WTC11 (cell line): ENCODE data around the gene LAD1. TPM values are rescaled to one million over a fixed set of nuclear protein-coding genes. Genes with fewer than 3 reads are reported as not detected.

Experiments used
- ATAC-seq: fragments of 200-7000 bp; cut with Tn5 transposase; 2 replicates; pipeline ENCODE4 v1.10.0; 2021; ENCODE audit warnings: mild to moderate bottlenecking, moderate library complexity
- CTCF ChIA-PET: fragments of 300-600 bp; sonication (Branson Sonifier 250); formaldehyde crosslinking; loops from one replicate; lab custom pipeline; 2021; ENCODE audit warnings: antibody characterized with exemption; lab: Charles Lee
- POLR2A ChIA-PET: fragments of 350-600 bp; sonication (Branson Sonifier 250); formaldehyde crosslinking; loops from one replicate; lab custom pipeline; 2021; ENCODE audit warnings: antibody characterized with exemption; lab: Charles Lee
- DNase-seq: peaks from one replicate; pipeline ENCODE4 v3.0.0; 2021; ENCODE audit warnings: low spot score
- H3K27ac Mint-ChIP-seq: 2 replicates; pipeline ENCODE4 v1.8.0; 2021; ENCODE audit warnings: mixed read lengths
- H3K27me3 Mint-ChIP-seq: 2 replicates; pipeline ENCODE4 v1.8.0; 2021; ENCODE audit warnings: low read depth, mild to moderate bottlenecking, moderate library complexity, mixed read lengths
- H3K36me3 Mint-ChIP-seq: 2 replicates; pipeline ENCODE4 v1.8.0; 2021; ENCODE audit warnings: mixed read lengths
- H3K4me1 Mint-ChIP-seq: 2 replicates; pipeline ENCODE4 v1.8.0; 2022; ENCODE audit warnings: mixed read lengths
- H3K4me3 Mint-ChIP-seq: 2 replicates; pipeline ENCODE4 v1.8.0; 2021; ENCODE audit warnings: mild to moderate bottlenecking, moderate library complexity, mixed read lengths
- H3K9me3 Mint-ChIP-seq: 2 replicates; pipeline ENCODE4 v1.8.0; 2021; ENCODE audit warnings: mixed read lengths
- ARID4B ChIP-seq: sonication (generic); formaldehyde crosslinking; IDR thresholded peaks from 2 replicates; pipeline ENCODE4 v1.8.0; 2023; ENCODE audit warnings: missing genetic modification reagents, mild to moderate bottlenecking, borderline replicate concordance
- ESRRA ChIP-seq: sonication (generic); formaldehyde crosslinking; IDR thresholded peaks from 2 replicates; pipeline ENCODE4 v1.8.1; 2022; ENCODE audit warnings: mild to moderate bottlenecking, missing genetic modification reagents, borderline replicate concordance
- ETV6 ChIP-seq: sonication (generic); formaldehyde crosslinking; IDR thresholded peaks from 2 replicates; pipeline ENCODE4 v1.8.1; 2022; ENCODE audit warnings: mild to moderate bottlenecking, missing genetic modification reagents
- FOXP4 ChIP-seq: sonication (generic); formaldehyde crosslinking; IDR thresholded peaks from 2 replicates; pipeline ENCODE4 v1.8.0; 2022; ENCODE audit warnings: mild to moderate bottlenecking, missing genetic modification reagents
- HMGXB4 ChIP-seq: sonication (generic); formaldehyde crosslinking; IDR thresholded peaks from 2 replicates; pipeline ENCODE4 v1.8.1; 2023; ENCODE audit warnings: mild to moderate bottlenecking, moderate library complexity, missing genetic modification reagents
- IRF2 ChIP-seq: sonication (generic); formaldehyde crosslinking; IDR thresholded peaks from 2 replicates; pipeline ENCODE4 v1.8.0; 2022; ENCODE audit warnings: low read depth, missing genetic modification reagents, borderline replicate concordance
- KAT7 ChIP-seq: sonication (generic); formaldehyde crosslinking; IDR thresholded peaks from 2 replicates; pipeline ENCODE4 v1.8.1; 2023; ENCODE audit warnings: missing genetic modification reagents, mild to moderate bottlenecking, borderline replicate concordance
- NR2C2 ChIP-seq: sonication (generic); formaldehyde crosslinking; IDR thresholded peaks from 2 replicates; pipeline ENCODE4 v1.8.0; 2022; ENCODE audit warnings: mild to moderate bottlenecking, missing genetic modification reagents
- OVOL2 ChIP-seq: fragments of 250-450 bp; sonication (Bioruptor Pico); IDR thresholded peaks from 2 replicates; pipeline ENCODE4 v1.9.0; 2021; ENCODE audit warnings: mild to moderate bottlenecking, borderline replicate concordance
- SMAD4 ChIP-seq: sonication (generic); formaldehyde crosslinking; IDR thresholded peaks from 2 replicates; pipeline ENCODE4 v1.8.0; 2022; ENCODE audit warnings: mild to moderate bottlenecking, missing genetic modification reagents
- TEAD1 ChIP-seq: sonication (generic); formaldehyde crosslinking; IDR thresholded peaks from 2 replicates; pipeline ENCODE4 v1.8.0; 2022; ENCODE audit warnings: mild to moderate bottlenecking, missing genetic modification reagents
- ZBTB21 ChIP-seq: sonication (generic); formaldehyde crosslinking; IDR thresholded peaks from 2 replicates; pipeline ENCODE4 v1.8.1; 2023; ENCODE audit warnings: mild to moderate bottlenecking, missing genetic modification reagents, borderline replicate concordance
- ZNF219 ChIP-seq: sonication (generic); formaldehyde crosslinking; IDR thresholded peaks from 2 replicates; pipeline ENCODE4 v1.8.0; 2023; ENCODE audit warnings: missing genetic modification reagents, mild to moderate bottlenecking, borderline replicate concordance
- ZNF232 ChIP-seq: sonication (generic); formaldehyde crosslinking; IDR thresholded peaks from 2 replicates; pipeline ENCODE4 v1.8.0; 2022; ENCODE audit warnings: mild to moderate bottlenecking, missing genetic modification reagents
- ZNF317 ChIP-seq: sonication (generic); formaldehyde crosslinking; IDR thresholded peaks from 2 replicates; pipeline ENCODE4 v1.8.1; 2023; ENCODE audit warnings: low read depth, mild to moderate bottlenecking, moderate library complexity, missing genetic modification reagents, borderline replicate concordance
- ZNF423 ChIP-seq: fragments of 250-450 bp; sonication (Bioruptor Pico); IDR thresholded peaks from 2 replicates; pipeline ENCODE4 v2.1.2; 2022; ENCODE audit warnings: mild to moderate bottlenecking, moderate library complexity
- total RNA-seq: library from RNA; stranded (reverse); gene quantifications from 3 replicates; pipeline ENCODE4 v1.2.3, GENCODE V29; 2021
- TF ChIP-seq, protein P1 (sequence below): fragments of 250-450 bp; sonication (Bioruptor Pico); IDR thresholded peaks from 2 replicates; pipeline ENCODE4 v1.8.0; 2021; ENCODE audit warnings: mild to moderate bottlenecking
- TF ChIP-seq, protein P2 (sequence below): sonication (generic); formaldehyde crosslinking; IDR thresholded peaks from 2 replicates; pipeline ENCODE4 v1.8.1; 2022; ENCODE audit warnings: mild to moderate bottlenecking, moderate library complexity, missing genetic modification reagents
- TF ChIP-seq, protein P3 (sequence below): sonication (generic); formaldehyde crosslinking; IDR thresholded peaks from 2 replicates; pipeline ENCODE4 v1.8.0; 2022; ENCODE audit warnings: mild to moderate bottlenecking, missing genetic modification reagents
- TF ChIP-seq, protein P4 (sequence below): fragments of 250-450 bp; sonication (Bioruptor Pico); IDR thresholded peaks from 2 replicates; pipeline ENCODE4 v2.1.2; 2022; ENCODE audit warnings: mild to moderate bottlenecking, moderate library complexity
- TF ChIP-seq, protein P5 (sequence below): sonication (generic); formaldehyde crosslinking; IDR thresholded peaks from 2 replicates; pipeline ENCODE4 v1.8.1; 2022; ENCODE audit warnings: mild to moderate bottlenecking, missing genetic modification reagents, moderate library complexity, borderline replicate concordance

Gene LAD1
- total RNA-seq, 1 experiment from 2014 or later: 14.9 TPM

- CTCF ChIA-PET: interaction anchor here (1.0 to 2.0 kb wide), 6 partner anchors 12 to 35 kb away, joined by 3 to 10 read pairs (median 4); no protein-coding TSS in a partner anchor
Observed at GRCh38 chr1:201421041-201421440, 21.9 kb upstream of the LAD1 start.

GRCh38 chr1:201420608-201421002 is 21.5 kb upstream of the LAD1 start:
- H3K27ac Mint-ChIP-seq: no peak overlapping the region
- ATAC-seq: no peak
- CTCF ChIA-PET: interaction anchor here (1.0 to 2.0 kb wide), 7 partner anchors 12 to 35 kb away, joined by 3 to 10 read pairs (median 4); no protein-coding TSS in a partner anchor
- TF ChIP-seq, protein P1, sequence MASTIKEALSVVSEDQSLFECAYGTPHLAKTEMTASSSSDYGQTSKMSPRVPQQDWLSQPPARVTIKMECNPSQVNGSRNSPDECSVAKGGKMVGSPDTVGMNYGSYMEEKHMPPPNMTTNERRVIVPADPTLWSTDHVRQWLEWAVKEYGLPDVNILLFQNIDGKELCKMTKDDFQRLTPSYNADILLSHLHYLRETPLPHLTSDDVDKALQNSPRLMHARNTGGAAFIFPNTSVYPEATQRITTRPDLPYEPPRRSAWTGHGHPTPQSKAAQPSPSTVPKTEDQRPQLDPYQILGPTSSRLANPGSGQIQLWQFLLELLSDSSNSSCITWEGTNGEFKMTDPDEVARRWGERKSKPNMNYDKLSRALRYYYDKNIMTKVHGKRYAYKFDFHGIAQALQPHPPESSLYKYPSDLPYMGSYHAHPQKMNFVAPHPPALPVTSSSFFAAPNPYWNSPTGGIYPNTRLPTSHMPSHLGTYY (CRISPR knock-in tag): no peak
- no peak for TF ChIP-seq ZNF219 (CRISPR knock-in tag)
- TF ChIP-seq ARID4B: no peak
- TF ChIP-seq, protein P2, sequence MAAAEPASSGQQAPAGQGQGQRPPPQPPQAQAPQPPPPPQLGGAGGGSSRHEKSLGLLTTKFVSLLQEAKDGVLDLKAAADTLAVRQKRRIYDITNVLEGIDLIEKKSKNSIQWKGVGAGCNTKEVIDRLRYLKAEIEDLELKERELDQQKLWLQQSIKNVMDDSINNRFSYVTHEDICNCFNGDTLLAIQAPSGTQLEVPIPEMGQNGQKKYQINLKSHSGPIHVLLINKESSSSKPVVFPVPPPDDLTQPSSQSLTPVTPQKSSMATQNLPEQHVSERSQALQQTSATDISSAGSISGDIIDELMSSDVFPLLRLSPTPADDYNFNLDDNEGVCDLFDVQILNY (CRISPR knock-in tag): no peak
- no peak for TF ChIP-seq ZNF317 (CRISPR knock-in tag)
- TF ChIP-seq, protein P3, sequence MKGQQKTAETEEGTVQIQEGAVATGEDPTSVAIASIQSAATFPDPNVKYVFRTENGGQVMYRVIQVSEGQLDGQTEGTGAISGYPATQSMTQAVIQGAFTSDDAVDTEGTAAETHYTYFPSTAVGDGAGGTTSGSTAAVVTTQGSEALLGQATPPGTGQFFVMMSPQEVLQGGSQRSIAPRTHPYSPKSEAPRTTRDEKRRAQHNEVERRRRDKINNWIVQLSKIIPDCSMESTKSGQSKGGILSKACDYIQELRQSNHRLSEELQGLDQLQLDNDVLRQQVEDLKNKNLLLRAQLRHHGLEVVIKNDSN: no peak

More at GRCh38 chr1:201421041-201421440, 21.9 kb upstream of the LAD1 start:
- ATAC-seq (peak; percentile 31; the same call in 1 of the 2 replicates), DNase-seq (no peak)
- Mint-ChIP-seq H3K36me3 (peaks cover 5% of the 10 kb centered on the region; the same call in 1 of the 2 replicates), H3K4me1 (peaks cover 9% of the 10 kb centered on the region), H3K27me3 (peaks cover 6% of the 10 kb centered on the region), H3K27ac (no peak overlapping the region), H3K4me3 (no peak overlapping the region), H3K9me3 (peaks cover 11% of the 10 kb centered on the region)
- TF ChIP-seq ZNF232 (CRISPR knock-in tag) (no peak), ZBTB21 (CRISPR knock-in tag) (no peak), HMGXB4 (CRISPR knock-in tag) (no peak), NR2C2 (CRISPR knock-in tag) (no peak), SMAD4 (CRISPR knock-in tag) (no peak), ESRRA (CRISPR knock-in tag) (no peak), TEAD1 (CRISPR knock-in tag) (no peak), IRF2 (CRISPR knock-in tag) (no peak), ZNF423 (CRISPR knock-in tag) (no peak), OVOL2 (no peak), KAT7 (no peak), FOXP4 (CRISPR knock-in tag) (no peak), ETV6 (no peak)
- TF ChIP-seq, protein P4, sequence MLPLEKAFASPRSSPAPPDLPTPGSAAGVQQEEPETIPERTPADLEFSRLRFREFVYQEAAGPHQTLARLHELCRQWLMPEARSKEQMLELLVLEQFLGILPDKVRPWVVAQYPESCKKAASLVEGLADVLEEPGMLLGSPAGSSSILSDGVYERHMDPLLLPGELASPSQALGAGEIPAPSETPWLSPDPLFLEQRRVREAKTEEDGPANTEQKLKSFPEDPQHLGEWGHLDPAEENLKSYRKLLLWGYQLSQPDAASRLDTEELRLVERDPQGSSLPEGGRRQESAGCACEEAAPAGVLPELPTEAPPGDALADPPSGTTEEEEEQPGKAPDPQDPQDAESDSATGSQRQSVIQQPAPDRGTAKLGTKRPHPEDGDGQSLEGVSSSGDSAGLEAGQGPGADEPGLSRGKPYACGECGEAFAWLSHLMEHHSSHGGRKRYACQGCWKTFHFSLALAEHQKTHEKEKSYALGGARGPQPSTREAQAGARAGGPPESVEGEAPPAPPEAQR: no peak
- TF ChIP-seq, protein P5, sequence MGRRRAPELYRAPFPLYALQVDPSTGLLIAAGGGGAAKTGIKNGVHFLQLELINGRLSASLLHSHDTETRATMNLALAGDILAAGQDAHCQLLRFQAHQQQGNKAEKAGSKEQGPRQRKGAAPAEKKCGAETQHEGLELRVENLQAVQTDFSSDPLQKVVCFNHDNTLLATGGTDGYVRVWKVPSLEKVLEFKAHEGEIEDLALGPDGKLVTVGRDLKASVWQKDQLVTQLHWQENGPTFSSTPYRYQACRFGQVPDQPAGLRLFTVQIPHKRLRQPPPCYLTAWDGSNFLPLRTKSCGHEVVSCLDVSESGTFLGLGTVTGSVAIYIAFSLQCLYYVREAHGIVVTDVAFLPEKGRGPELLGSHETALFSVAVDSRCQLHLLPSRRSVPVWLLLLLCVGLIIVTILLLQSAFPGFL (CRISPR knock-in tag): no peak
- POLR2A ChIA-PET: no interaction called here

More at GRCh38 chr1:201420608-201421002, 21.5 kb upstream of the LAD1 start:
- Mint-ChIP-seq H3K4me1 (peaks cover 9% of the 10 kb centered on the region), H3K27me3 (peaks cover 10% of the 10 kb centered on the region), H3K9me3 (peaks cover 15% of the 10 kb centered on the region), H3K36me3 (peaks cover 7% of the 10 kb centered on the region), H3K4me3 (no peak overlapping the region)
- POLR2A ChIA-PET: no interaction called here
- DNase-seq: no peak
